ENCODE measurements around the gene ZNF438.
"Not testable (repeated sequence)": the region's sequence is repeated elsewhere in the genome, so short reads cannot be mapped to it uniquely, and the experiment has no call there.

ZNF438 gene

GRCh38 chr10:30959836-30960210 lies 71.8 kb downstream of the ZNF438 start:
- Histone ChIP-seq H3K9ac (ENCODE audit: low read depth, low read length) (no peak overlapping the region), H3K27me3 (ENCODE audit: control insufficient read depth, insufficient read depth, low read length) (no peaks in the 10 kb centered on the region), H3K4me2 (ENCODE audit: low read length) (no peak overlapping the region), H3K4me1 (ENCODE audit: control insufficient read depth, insufficient read depth, low read length) (no peaks in the 10 kb centered on the region), H3K4me3 (ENCODE audit: low read length) (no peak overlapping the region), H3K36me3 (ENCODE audit: insufficient read depth, low read length) (no peaks in the 10 kb centered on the region), H3K9me3 (replicated peaks; ENCODE audit: low read length) (no peaks in the 10 kb centered on the region)

- H3K4me1 ChIP-seq (ENCODE audit: control insufficient read depth, insufficient read depth, low read length); H3K9ac ChIP-seq (ENCODE audit: low read depth, low read length); H3K27me3 ChIP-seq (ENCODE audit: control insufficient read depth, insufficient read depth, low read length); H3K4me3 ChIP-seq (ENCODE audit: low read length); H3K9me3 ChIP-seq (replicated peaks; ENCODE audit: low read length); H3K4me2 ChIP-seq (ENCODE audit: low read length); H3K36me3 ChIP-seq (ENCODE audit: insufficient read depth, low read length): not testable (repeated sequence)
Measured at GRCh38 chr10:30949218-30949617, 82.4 kb downstream of the ZNF438 start.

GRCh38 chr10:30944005-30944404 lies 87.7 kb downstream of the ZNF438 start:
- H3K4me1 ChIP-seq (ENCODE audit: control insufficient read depth, insufficient read depth, low read length): no peaks in the 10 kb centered on the region
- H3K9ac ChIP-seq (ENCODE audit: low read depth, low read length): no peak overlapping the region
- no peak overlapping the region for H3K4me2 ChIP-seq (ENCODE audit: low read length)
- no peak overlapping the region for H3K4me3 ChIP-seq (ENCODE audit: low read length)
- no peaks in the 10 kb centered on the region for H3K9me3 ChIP-seq (replicated peaks; ENCODE audit: low read length)
- no peaks in the 10 kb centered on the region for H3K27me3 ChIP-seq (ENCODE audit: control insufficient read depth, insufficient read depth, low read length)
- no peaks in the 10 kb centered on the region for H3K36me3 ChIP-seq (ENCODE audit: insufficient read depth, low read length)

- Histone ChIP-seq H3K36me3 (ENCODE audit: insufficient read depth, low read length) (no peaks in the 10 kb centered on the region), H3K4me1 (ENCODE audit: control insufficient read depth, insufficient read depth, low read length) (no peaks in the 10 kb centered on the region), H3K4me2 (ENCODE audit: low read length) (no peak overlapping the region), H3K27me3 (ENCODE audit: control insufficient read depth, insufficient read depth, low read length) (no peaks in the 10 kb centered on the region), H3K4me3 (ENCODE audit: low read length) (no peak overlapping the region), H3K9me3 (replicated peaks; ENCODE audit: low read length) (no peaks in the 10 kb centered on the region), H3K9ac (ENCODE audit: low read depth, low read length) (no peak overlapping the region)
Measured at GRCh38 chr10:30943451-30943850, 88.2 kb downstream of the ZNF438 start.

GRCh38 chr10:30940256-30940655 lies 91.4 kb downstream of the ZNF438 start:
- Histone ChIP-seq H3K36me3 (ENCODE audit: insufficient read depth, low read length) (no peaks in the 10 kb centered on the region), H3K9ac (ENCODE audit: low read depth, low read length) (no peak overlapping the region), H3K27me3 (ENCODE audit: control insufficient read depth, insufficient read depth, low read length) (no peaks in the 10 kb centered on the region)

GRCh38 chr10:30939643-30940251 lies 91.9 kb downstream of the ZNF438 start:
- Histone ChIP-seq H3K4me2 (ENCODE audit: low read length) (no peak overlapping the region), H3K9ac (ENCODE audit: low read depth, low read length) (no peak overlapping the region), H3K36me3 (ENCODE audit: insufficient read depth, low read length) (no peaks in the 10 kb centered on the region), H3K4me3 (ENCODE audit: low read length) (no peak overlapping the region), H3K4me1 (ENCODE audit: control insufficient read depth, insufficient read depth, low read length) (no peaks in the 10 kb centered on the region), H3K27me3 (ENCODE audit: control insufficient read depth, insufficient read depth, low read length) (no peaks in the 10 kb centered on the region), H3K9me3 (replicated peaks; ENCODE audit: low read length) (no peaks in the 10 kb centered on the region)

More at GRCh38 chr10:30940256-30940655, 91.4 kb downstream of the ZNF438 start:
- Histone ChIP-seq H3K4me1 (ENCODE audit: control insufficient read depth, insufficient read depth, low read length) (no peaks in the 10 kb centered on the region), H3K4me3 (ENCODE audit: low read length) (no peak overlapping the region), H3K9me3 (replicated peaks; ENCODE audit: low read length) (no peaks in the 10 kb centered on the region), H3K4me2 (ENCODE audit: low read length) (no peak overlapping the region)

GRCh38 chr10:30935078-30935477 lies 96.6 kb downstream of the ZNF438 start:
- Histone ChIP-seq H3K36me3 (ENCODE audit: insufficient read depth, low read length) (no peaks in the 10 kb centered on the region), H3K4me1 (ENCODE audit: control insufficient read depth, insufficient read depth, low read length) (no peaks in the 10 kb centered on the region), H3K9ac (ENCODE audit: low read depth, low read length) (no peak overlapping the region), H3K4me3 (ENCODE audit: low read length) (no peak overlapping the region), H3K4me2 (ENCODE audit: low read length) (no peak overlapping the region), H3K9me3 (replicated peaks; ENCODE audit: low read length) (no peaks in the 10 kb centered on the region), H3K27me3 (ENCODE audit: control insufficient read depth, insufficient read depth, low read length) (no peaks in the 10 kb centered on the region)

GRCh38 chr10:30931094-30931493 lies 100.6 kb downstream of the ZNF438 start:
- Histone ChIP-seq H3K9ac (ENCODE audit: low read depth, low read length) (no peak overlapping the region), H3K4me2 (ENCODE audit: low read length) (no peak overlapping the region), H3K4me3 (ENCODE audit: low read length) (no peak overlapping the region), H3K4me1 (ENCODE audit: control insufficient read depth, insufficient read depth, low read length) (no peaks in the 10 kb centered on the region), H3K27me3 (ENCODE audit: control insufficient read depth, insufficient read depth, low read length) (no peaks in the 10 kb centered on the region), H3K9me3 (replicated peaks; ENCODE audit: low read length) (no peaks in the 10 kb centered on the region), H3K36me3 (ENCODE audit: insufficient read depth, low read length) (peaks cover 3% of the 10 kb centered on the region)

GRCh38 chr10:30929901-30930520 lies 101.7 kb downstream of the ZNF438 start:
- Histone ChIP-seq H3K9me3 (replicated peaks; ENCODE audit: low read length) (no peaks in the 10 kb centered on the region), H3K4me2 (ENCODE audit: low read length) (no peak overlapping the region), H3K4me3 (ENCODE audit: low read length) (no peak overlapping the region), H3K4me1 (ENCODE audit: control insufficient read depth, insufficient read depth, low read length) (no peaks in the 10 kb centered on the region), H3K9ac (ENCODE audit: low read depth, low read length) (no peak overlapping the region), H3K36me3 (ENCODE audit: insufficient read depth, low read length) (peaks cover 3% of the 10 kb centered on the region), H3K27me3 (ENCODE audit: control insufficient read depth, insufficient read depth, low read length) (no peaks in the 10 kb centered on the region)

GRCh38 chr10:30929311-30929729 lies 102.3 kb downstream of the ZNF438 start:
- not testable (repeated sequence) for H3K27me3 ChIP-seq (ENCODE audit: control insufficient read depth, insufficient read depth, low read length); H3K9ac ChIP-seq (ENCODE audit: low read depth, low read length); H3K36me3 ChIP-seq (ENCODE audit: insufficient read depth, low read length); H3K4me3 ChIP-seq (ENCODE audit: low read length); H3K4me2 ChIP-seq (ENCODE audit: low read length); H3K4me1 ChIP-seq (ENCODE audit: control insufficient read depth, insufficient read depth, low read length); H3K9me3 ChIP-seq (replicated peaks; ENCODE audit: low read length)

- H3K9me3 ChIP-seq (replicated peaks; ENCODE audit: low read length): no peaks in the 10 kb centered on the region
- no peak overlapping the region for H3K9ac ChIP-seq (ENCODE audit: low read depth, low read length)
- no peaks in the 10 kb centered on the region for H3K27me3 ChIP-seq (ENCODE audit: control insufficient read depth, insufficient read depth, low read length)
- H3K4me2 ChIP-seq (ENCODE audit: low read length): no peak overlapping the region
- H3K36me3 ChIP-seq (ENCODE audit: insufficient read depth, low read length): peaks cover 3% of the 10 kb centered on the region
- H3K4me3 ChIP-seq (ENCODE audit: low read length): no peak overlapping the region
- no peaks in the 10 kb centered on the region for H3K4me1 ChIP-seq (ENCODE audit: control insufficient read depth, insufficient read depth, low read length)
Measured at GRCh38 chr10:30928742-30929141, 102.9 kb downstream of the ZNF438 start.

- Histone ChIP-seq H3K27me3 (ENCODE audit: control insufficient read depth, insufficient read depth, low read length) (no peaks in the 10 kb centered on the region), H3K4me2 (ENCODE audit: low read length) (no peak overlapping the region), H3K4me1 (ENCODE audit: control insufficient read depth, insufficient read depth, low read length) (peaks cover 12% of the 10 kb centered on the region), H3K9ac (ENCODE audit: low read depth, low read length) (no peak overlapping the region), H3K36me3 (ENCODE audit: insufficient read depth, low read length) (no peaks in the 10 kb centered on the region), H3K4me3 (ENCODE audit: low read length) (no peak overlapping the region), H3K9me3 (replicated peaks; ENCODE audit: low read length) (no peaks in the 10 kb centered on the region)
Measured at GRCh38 chr10:30918651-30919050, 113.0 kb downstream of the ZNF438 start.

Measured in skeletal muscle satellite cell (primary cell).